Activated CD4-positive, alpha-beta memory T cell treated with anti-CD3 and anti-CD28 coated beads for 36 hours (primary cell): ENCODE data around the gene GATAD1. TPM values are rescaled to one million over a fixed set of nuclear protein-coding genes. Genes with fewer than 3 reads are reported as not detected.

Source experiments
- CTCF ChIA-PET: fragments of 350-600 bp; sonication (Branson Sonifier 250); formaldehyde crosslinking; loops from one replicate; lab custom pipeline; 2021; ENCODE audit warnings: antibody characterized with exemption, inconsistent platforms; lab: Charles Lee
- POLR2A ChIA-PET: fragments of 350-600 bp; sonication (Branson Sonifier 250); formaldehyde crosslinking; loops from one replicate; lab custom pipeline; 2021; ENCODE audit warnings: antibody characterized with exemption; lab: Charles Lee
- DNase-seq: peaks from one replicate; pipeline ENCODE4 v3.0.0-alpha.2; 2020
- H3K27ac Mint-ChIP-seq: one replicate; pipeline ENCODE4 v1.8.0; 2021; ENCODE audit warnings: mixed read lengths
- H3K27me3 Mint-ChIP-seq: one replicate; pipeline ENCODE4 v1.8.0; 2021; ENCODE audit warnings: mixed read lengths
- H3K36me3 Mint-ChIP-seq: one replicate; pipeline ENCODE4 v1.8.0; 2021; ENCODE audit warnings: mixed read lengths
- H3K4me1 Mint-ChIP-seq: one replicate; pipeline ENCODE4 v1.8.0; 2021; ENCODE audit warnings: low read depth, mixed read lengths
- H3K4me3 Mint-ChIP-seq: one replicate; pipeline ENCODE4 v1.8.0; 2021; ENCODE audit warnings: mild to moderate bottlenecking, mixed read lengths
- H3K9me3 Mint-ChIP-seq: one replicate; pipeline ENCODE4 v1.8.0; 2021; ENCODE audit warnings: mixed read lengths
- intact Hi-C: fragments of 100-400 bp; cut with micrococcal nuclease; formaldehyde crosslinking; loops from one replicate; pipeline ENCODE4 v1.15.1; 2023
- total RNA-seq, 2 experiments: library from RNA; stranded (reverse); gene quantifications; one replicate each; pipeline ENCODE4 v1.2.3, GENCODE V29; 2021

GATAD1 gene
- total RNA-seq, 2 experiments from 2014 or later = 19.4 to 21.2 TPM

DNA sequence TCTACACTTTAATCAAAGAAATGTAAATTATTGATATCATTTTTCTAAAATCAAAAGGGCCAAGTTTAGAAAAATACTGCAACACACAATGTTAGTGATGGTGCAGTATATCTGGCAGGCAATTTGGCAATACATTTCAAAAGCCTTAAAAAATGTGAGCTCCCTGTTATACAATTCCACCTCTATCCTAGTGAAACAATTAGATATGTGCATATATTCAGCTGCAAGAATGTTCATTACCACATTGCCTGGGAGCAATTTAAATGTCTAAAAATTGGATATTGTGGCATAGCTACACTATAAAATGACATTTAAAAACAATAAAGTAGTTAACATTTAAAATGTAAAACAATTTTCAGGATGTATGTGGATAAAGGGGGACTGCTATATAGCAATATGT lies 40.5 kb downstream of the GATAD1 start:
- Mint-ChIP-seq H3K36me3 (peaks cover 20% of the 10 kb centered on the region), H3K9me3 (no peaks in the 10 kb centered on the region), H3K27ac (no peak overlapping the region), H3K4me1 (no peaks in the 10 kb centered on the region), H3K4me3 (no peak overlapping the region), H3K27me3 (no peaks in the 10 kb centered on the region)
- POLR2A ChIA-PET = no interaction called here
- DNase-seq = no peak
- intact Hi-C loops = no loop called here
- CTCF ChIA-PET = no interaction called here

DNA sequence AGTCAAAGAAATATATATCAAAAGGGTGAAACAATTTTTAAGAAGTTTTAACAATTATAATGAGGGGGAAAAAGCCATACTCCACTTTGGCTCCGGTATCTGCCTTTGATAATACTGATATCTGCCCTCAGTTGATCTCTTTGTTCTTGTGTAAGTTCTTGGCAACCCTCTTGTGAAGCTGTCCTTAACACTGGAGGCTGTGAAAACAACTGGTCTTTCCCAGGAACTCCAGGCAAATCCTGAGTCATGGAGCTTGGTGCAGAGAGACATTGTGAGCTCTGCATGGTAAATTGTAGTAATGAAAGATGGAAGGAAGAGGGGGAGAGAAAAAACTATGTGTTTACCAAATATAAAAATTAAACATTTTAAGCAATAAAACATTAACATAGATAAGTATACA lies 42.4 kb downstream of the GATAD1 start:
- no peaks in the 10 kb centered on the region for H3K9me3 Mint-ChIP-seq
- H3K36me3 Mint-ChIP-seq = peaks cover 23% of the 10 kb centered on the region
- ChIA-PET CTCF (no interaction called here), POLR2A (no interaction called here)
- no peak for DNase-seq
- H3K27ac Mint-ChIP-seq = no peak overlapping the region
- intact Hi-C loops = no loop called here
- no peaks in the 10 kb centered on the region for H3K27me3 Mint-ChIP-seq
- no peak overlapping the region for H3K4me3 Mint-ChIP-seq
- H3K4me1 Mint-ChIP-seq = no peaks in the 10 kb centered on the region

DNA sequence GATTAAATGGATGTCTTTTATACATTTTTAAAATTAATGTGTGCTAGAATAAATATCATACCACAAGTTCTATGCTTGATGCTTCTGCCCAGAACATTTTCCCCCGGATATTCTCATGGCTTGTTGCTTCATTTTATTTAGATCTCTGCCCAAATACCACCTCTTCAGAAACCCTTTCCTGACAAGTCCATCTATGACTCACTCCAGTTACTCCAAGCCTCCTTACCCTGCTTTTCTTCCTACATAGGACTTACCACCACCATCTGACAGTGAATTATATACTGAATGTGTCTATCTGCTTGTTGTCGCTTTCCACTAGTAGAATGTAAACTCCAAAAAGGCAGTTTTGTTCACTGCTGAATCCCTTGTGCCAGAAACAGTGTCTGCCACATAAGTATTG lies 49.6 kb downstream of the GATAD1 start:
- no peak overlapping the region for H3K27ac Mint-ChIP-seq
- no peak for DNase-seq
- H3K36me3 Mint-ChIP-seq = peaks cover 27% of the 10 kb centered on the region
- H3K9me3 Mint-ChIP-seq = no peaks in the 10 kb centered on the region
- H3K27me3 Mint-ChIP-seq = no peaks in the 10 kb centered on the region
- ChIA-PET POLR2A (no interaction called here), CTCF (interaction anchor here (1.6 kb wide), 1 partner anchor 50 kb away, joined by 4 read pairs; the partner anchor contains the start of gene GATAD1)
- intact Hi-C loops = no loop called here
- H3K4me3 Mint-ChIP-seq = no peak overlapping the region
- H3K4me1 Mint-ChIP-seq = no peaks in the 10 kb centered on the region

DNA sequence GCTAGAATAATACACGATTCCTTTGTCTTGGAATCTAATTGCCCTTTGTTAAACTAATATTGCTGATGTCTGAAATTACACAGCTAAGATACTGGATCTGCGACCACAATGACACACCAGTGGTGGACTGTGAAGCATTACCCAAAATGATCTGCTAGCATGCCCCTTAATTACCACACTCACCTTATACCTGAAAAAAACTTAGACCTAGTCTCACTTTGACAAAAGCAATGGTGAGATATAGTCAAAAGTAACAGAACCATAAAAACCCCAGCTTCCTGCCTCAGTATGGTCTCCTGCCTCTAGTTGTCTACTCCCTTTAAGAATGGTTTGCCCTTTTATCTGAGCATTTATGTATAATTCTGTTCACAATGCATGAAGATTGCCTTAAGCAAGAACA lies 51.3 kb downstream of the GATAD1 start:
- intact Hi-C loops = no loop called here
- peaks cover 25% of the 10 kb centered on the region for H3K36me3 Mint-ChIP-seq
- POLR2A ChIA-PET = no interaction called here
- H3K27me3 Mint-ChIP-seq = no peaks in the 10 kb centered on the region
- H3K9me3 Mint-ChIP-seq = no peaks in the 10 kb centered on the region
- CTCF ChIA-PET = interaction anchor here (1.0 to 1.6 kb wide), 2 partner anchors 38 to 73 kb away, joined by 3 to 6 read pairs; no protein-coding TSS in a partner anchor
- DNase-seq = no peak
- no peak overlapping the region for H3K27ac Mint-ChIP-seq
- H3K4me1 Mint-ChIP-seq = no peaks in the 10 kb centered on the region
- H3K4me3 Mint-ChIP-seq = no peak overlapping the region

DNA sequence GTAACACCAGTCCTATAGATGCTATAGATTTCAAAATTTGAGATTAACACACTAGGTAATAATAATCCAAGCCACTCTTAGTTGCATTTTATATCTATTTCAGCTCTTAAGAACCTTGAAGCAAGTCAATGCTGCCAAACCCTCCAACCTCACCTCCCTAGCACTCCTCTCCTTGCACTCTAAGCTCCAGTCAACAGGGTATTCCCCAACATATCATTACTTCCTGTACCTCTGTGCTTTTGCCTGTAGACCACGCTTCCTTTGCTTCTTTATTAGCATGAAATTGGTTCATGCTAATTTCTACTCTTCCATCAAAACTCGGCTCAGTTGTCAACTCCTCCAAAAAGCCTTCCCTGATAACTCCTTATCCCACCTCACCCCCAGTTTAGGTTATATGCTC lies 56.5 kb downstream of the GATAD1 start:
- no peaks in the 10 kb centered on the region for H3K27me3 Mint-ChIP-seq
- H3K36me3 Mint-ChIP-seq = peaks cover 25% of the 10 kb centered on the region
- H3K4me3 Mint-ChIP-seq = no peak overlapping the region
- no peaks in the 10 kb centered on the region for H3K9me3 Mint-ChIP-seq
- H3K4me1 Mint-ChIP-seq = no peaks in the 10 kb centered on the region
- ChIA-PET CTCF (no interaction called here), POLR2A (no interaction called here)
- no peak for DNase-seq
- no peak overlapping the region for H3K27ac Mint-ChIP-seq
- intact Hi-C loops = no loop called here

DNA sequence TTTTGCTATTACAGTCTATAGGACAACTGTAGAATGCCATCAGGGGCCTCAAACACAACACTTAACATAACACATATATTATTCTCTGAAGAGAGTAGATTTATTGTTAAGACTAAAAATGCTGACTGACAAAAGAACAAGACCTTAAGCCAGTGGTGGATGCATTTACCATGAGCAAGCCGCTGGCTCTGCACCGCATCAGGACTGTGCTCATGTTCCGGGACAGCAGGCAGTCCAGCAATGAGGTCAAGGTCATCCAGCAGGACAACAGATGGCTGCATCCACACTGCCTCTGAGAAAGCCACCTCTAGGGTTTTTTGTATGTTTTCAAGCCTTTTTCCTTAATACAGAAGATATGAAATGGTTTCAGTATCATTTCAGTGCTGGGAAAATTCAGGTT lies 57.3 kb downstream of the GATAD1 start:
- intact Hi-C loops = no loop called here

DNA sequence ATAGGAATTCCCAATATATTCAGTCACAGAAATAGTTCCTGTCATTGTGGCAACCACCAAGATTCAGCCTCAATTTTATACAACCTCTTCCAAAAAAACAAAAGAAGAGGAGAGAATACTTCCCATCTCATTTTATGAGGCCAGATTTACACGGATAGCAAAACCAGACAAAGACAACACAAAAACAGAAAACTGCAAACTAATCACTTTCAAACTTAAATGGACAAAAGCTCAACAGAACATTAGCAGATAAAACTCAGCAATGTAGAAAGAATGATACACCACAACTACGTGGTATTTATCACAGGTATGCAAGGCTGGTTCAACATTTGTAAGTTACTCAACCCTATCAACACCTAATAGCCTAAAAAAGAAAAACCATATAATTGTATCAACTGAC lies 59.1 kb downstream of the GATAD1 start:
- no peak overlapping the region for H3K27ac Mint-ChIP-seq
- no peaks in the 10 kb centered on the region for H3K9me3 Mint-ChIP-seq
- H3K36me3 Mint-ChIP-seq = peaks cover 12% of the 10 kb centered on the region
- no peaks in the 10 kb centered on the region for H3K4me1 Mint-ChIP-seq
- intact Hi-C loops = no loop called here
- no peak for DNase-seq
- no peak overlapping the region for H3K4me3 Mint-ChIP-seq
- CTCF ChIA-PET = no interaction called here
- POLR2A ChIA-PET = no interaction called here
- H3K27me3 Mint-ChIP-seq = no peaks in the 10 kb centered on the region

More for the DNA sequence above, 57.3 kb downstream of the GATAD1 start:
- no peaks in the 10 kb centered on the region for H3K27me3 Mint-ChIP-seq
- H3K4me3 Mint-ChIP-seq = no peak overlapping the region
- H3K27ac Mint-ChIP-seq = no peak overlapping the region
- CTCF ChIA-PET = no interaction called here
- DNase-seq = no peak
- peaks cover 21% of the 10 kb centered on the region for H3K36me3 Mint-ChIP-seq
- no peaks in the 10 kb centered on the region for H3K4me1 Mint-ChIP-seq
- POLR2A ChIA-PET = no interaction called here
- H3K9me3 Mint-ChIP-seq = no peaks in the 10 kb centered on the region

DNA sequence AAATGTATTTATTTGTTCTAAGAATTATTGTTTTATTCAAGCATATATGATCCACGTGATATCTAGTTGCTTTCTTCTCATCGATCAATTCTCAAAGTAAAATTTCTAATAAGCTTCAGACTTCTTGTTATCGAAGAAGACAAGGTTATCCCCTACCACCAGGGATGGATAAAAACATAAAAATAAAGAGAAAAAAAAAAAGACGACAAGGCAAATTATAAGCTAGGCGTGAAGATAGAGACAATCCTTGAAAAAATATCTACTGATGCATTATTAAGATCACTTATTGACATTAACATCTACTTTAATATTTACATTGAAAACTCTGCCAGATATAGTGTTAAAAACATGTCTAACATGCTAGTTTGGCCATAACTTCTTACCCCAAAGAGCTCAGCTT lies 61.7 kb downstream of the GATAD1 start:
- Mint-ChIP-seq H3K36me3 (peaks cover 16% of the 10 kb centered on the region), H3K9me3 (no peaks in the 10 kb centered on the region), H3K27ac (no peak overlapping the region), H3K27me3 (no peaks in the 10 kb centered on the region), H3K4me1 (no peaks in the 10 kb centered on the region), H3K4me3 (no peak overlapping the region)
- ChIA-PET CTCF (interaction anchor here (0.8 kb wide), 1 partner anchor 20 kb away, joined by 3 read pairs; the partner anchor contains the start of genes PEX1 and RBM48), POLR2A (no interaction called here)
- intact Hi-C loops = no loop called here
- no peak for DNase-seq

Other genes with a start within 250 kb of the GATAD1 start
- 10 to 100 TPM; 29.2 to 29.3 TPM for gene KRIT1, start 201.6 kb upstream of the GATAD1 start, total RNA-seq
- gene ANKIB1, start 201.5 kb upstream of the GATAD1 start, total RNA-seq = 10 to 100 TPM; 34.8 to 39.9 TPM
- not detected for gene ERVW-1, start 30.5 kb downstream of the GATAD1 start, total RNA-seq
- gene PEX1, start 81.0 kb downstream of the GATAD1 start, total RNA-seq = 10 to 100 TPM; 16.9 to 17.0 TPM
- 10 to 100 TPM; 11.7 to 14.0 TPM for gene RBM48, start 81.3 kb downstream of the GATAD1 start, total RNA-seq
- gene FAM133B, start 142.9 kb downstream of the GATAD1 start, total RNA-seq = 10 to 100 TPM; 21.7 to 25.5 TPM